Ishikawa (cell line): ENCODE measurements around the gene TTLL6.

Source experiments
- CREB1 ChIP-seq: IDR thresholded peaks from 2 replicates; pipeline ENCODE4 v1.6.1; 2012; ENCODE audit warnings: low read depth
- ZBTB7A ChIP-seq: IDR thresholded peaks from 2 replicates; pipeline ENCODE4 v1.6.1; 2012; ENCODE audit warnings: low read depth
- TF ChIP-seq, protein P1 (sequence below): IDR thresholded peaks from 2 replicates; pipeline ENCODE4 v1.6.1; 2012

GRCh38 chr17:48791128-48792032 is 25.6 kb downstream of the TTLL6 start:
- TF ChIP-seq CREB1 (no peak), ZBTB7A (no peak)
- TF ChIP-seq, protein P1, sequence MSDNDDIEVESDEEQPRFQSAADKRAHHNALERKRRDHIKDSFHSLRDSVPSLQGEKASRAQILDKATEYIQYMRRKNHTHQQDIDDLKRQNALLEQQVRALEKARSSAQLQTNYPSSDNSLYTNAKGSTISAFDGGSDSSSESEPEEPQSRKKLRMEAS: no peak
